ENCODE results near the gene NELFCD.

NELFCD gene

DNA sequence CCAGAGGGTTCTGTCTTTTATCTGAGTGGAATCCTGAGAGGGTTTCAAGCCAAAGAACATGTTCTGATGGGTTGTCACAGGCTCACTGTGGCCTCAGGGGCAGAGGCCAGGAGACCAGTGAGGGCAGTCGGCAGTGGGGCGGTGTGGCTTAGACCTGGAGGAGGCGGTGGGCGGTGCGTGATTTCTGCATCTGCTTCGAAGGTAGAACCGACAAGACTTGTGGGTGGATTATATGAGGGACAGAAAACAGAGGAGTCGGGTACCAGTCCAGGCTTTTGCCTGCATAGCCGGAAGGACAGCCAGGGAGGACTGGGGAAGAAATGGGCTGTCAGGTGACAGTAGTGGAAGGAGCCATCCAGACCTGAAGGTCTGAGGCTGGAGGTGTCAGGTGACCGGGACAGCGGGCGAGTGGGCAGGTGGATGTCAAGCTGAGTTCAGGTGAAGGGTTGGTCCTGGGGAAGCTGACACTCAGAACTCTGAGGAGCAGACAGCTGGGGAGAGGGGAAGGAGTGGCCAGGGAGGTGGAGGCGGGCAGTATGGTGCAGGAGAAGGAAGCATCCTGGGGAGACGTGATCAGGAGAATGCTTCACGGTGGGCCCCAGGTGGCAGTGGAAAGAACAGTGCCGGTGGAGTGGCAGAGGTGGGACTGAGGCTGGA is 22.9 kb downstream of the NELFCD start:
- TF ChIP-seq, protein P1, sequence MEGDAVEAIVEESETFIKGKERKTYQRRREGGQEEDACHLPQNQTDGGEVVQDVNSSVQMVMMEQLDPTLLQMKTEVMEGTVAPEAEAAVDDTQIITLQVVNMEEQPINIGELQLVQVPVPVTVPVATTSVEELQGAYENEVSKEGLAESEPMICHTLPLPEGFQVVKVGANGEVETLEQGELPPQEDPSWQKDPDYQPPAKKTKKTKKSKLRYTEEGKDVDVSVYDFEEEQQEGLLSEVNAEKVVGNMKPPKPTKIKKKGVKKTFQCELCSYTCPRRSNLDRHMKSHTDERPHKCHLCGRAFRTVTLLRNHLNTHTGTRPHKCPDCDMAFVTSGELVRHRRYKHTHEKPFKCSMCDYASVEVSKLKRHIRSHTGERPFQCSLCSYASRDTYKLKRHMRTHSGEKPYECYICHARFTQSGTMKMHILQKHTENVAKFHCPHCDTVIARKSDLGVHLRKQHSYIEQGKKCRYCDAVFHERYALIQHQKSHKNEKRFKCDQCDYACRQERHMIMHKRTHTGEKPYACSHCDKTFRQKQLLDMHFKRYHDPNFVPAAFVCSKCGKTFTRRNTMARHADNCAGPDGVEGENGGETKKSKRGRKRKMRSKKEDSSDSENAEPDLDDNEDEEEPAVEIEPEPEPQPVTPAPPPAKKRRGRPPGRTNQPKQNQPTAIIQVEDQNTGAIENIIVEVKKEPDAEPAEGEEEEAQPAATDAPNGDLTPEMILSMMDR (IDR thresholded peaks at IDR 0.05; ENCODE audit: control extremely low read depth, extremely low read depth, low read depth, missing control alignments): no peak
- DNase-seq (ENCODE audit: extremely low spot score): no peak
- POLR2A ChIA-PET: interaction anchor here (0.6 to 2.3 kb wide), 3 partner anchors 11 to 96 kb away, joined by 3 to 6 read pairs (median 5); no protein-coding TSS in a partner anchor
- CTCF ChIA-PET: interaction anchor here (1.3 to 1.8 kb wide), 2 partner anchors 14 to 28 kb away, joined by 4 to 5 read pairs; partner anchors contain the start of gene ATP5F1E

DNA sequence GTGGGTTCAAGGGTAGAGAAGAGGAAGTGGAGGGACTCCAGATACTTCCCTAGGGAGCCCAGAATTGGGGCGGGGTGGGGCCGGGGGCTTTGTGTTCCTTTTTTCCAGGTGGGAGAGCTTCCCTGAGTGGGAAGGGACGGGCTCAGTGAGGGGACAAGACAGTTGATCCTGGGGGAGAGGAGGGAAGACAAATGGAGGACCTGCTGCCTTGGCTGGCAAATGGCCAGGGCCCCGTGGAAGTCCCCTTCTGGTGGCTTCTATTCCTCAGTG is 23.4 kb downstream of the NELFCD start:
- TF ChIP-seq, protein P1 (IDR thresholded peaks at IDR 0.05; ENCODE audit: control extremely low read depth, extremely low read depth, low read depth, missing control alignments): no peak
- ChIA-PET POLR2A (interaction anchor here (0.6 to 2.3 kb wide), 4 partner anchors 11 to 97 kb away, joined by 3 to 6 read pairs (median 5); partner anchors contain the start of gene ATP5F1E), CTCF (interaction anchor here (1.2 to 1.8 kb wide), 2 partner anchors 27 to 353 kb away, joined by 3 to 5 read pairs; partner anchors contain the start of genes ATP5F1E and STX16)
- no peak for DNase-seq (ENCODE audit: extremely low spot score)

DNA sequence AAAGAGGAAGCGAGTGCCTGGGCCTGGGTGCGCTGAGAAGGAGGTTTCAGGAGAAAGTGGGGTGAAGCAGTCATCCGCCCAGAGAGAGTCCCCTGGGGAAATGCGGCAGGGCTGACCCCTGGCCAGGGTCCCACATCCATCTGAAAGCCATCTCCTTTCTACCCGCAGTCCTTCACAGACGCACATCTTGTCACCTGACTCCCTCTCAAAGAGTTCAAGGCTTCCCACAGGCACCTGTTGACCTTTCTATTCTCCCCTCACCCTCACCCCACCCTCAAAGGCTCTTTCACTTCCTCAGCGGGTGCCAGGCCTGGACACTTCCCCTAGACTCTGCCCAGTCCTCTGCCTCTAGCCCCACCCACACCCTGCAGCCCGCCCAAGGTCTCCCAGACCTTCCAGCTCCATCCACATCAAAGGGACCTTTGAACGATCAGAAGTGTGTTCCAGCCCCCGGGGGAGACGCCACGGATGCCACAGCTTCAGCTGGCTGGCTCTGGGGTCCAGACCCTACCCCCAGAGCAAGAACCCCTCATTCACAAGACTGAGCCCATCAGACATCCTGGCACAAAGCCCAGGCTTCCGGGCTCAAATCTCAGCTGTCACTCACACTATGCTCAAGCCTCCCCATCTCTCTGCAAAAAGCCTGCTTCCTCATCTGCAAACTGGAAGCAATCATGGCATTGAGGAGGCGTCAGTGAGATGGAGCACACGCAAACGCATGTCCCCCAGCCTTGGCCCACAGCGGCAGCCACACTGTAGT is 23.9 kb downstream of the NELFCD start:
- DNase-seq (ENCODE audit: extremely low spot score): peak; percentile 87
- TF ChIP-seq, protein P1 (IDR thresholded peaks at IDR 0.05; ENCODE audit: control extremely low read depth, extremely low read depth, low read depth, missing control alignments): no peak
- ChIA-PET CTCF (interaction anchor here (1.2 to 1.8 kb wide), 2 partner anchors 27 to 354 kb away, joined by 3 to 5 read pairs; partner anchors contain the start of genes ATP5F1E and STX16), POLR2A (interaction anchor here (0.6 to 2.3 kb wide), 4 partner anchors 12 to 97 kb away, joined by 3 to 6 read pairs (median 5); partner anchors contain the start of gene ATP5F1E)

GRCh38 chr20:59005523-59006166 is 24.6 kb downstream of the NELFCD start:
- POLR2A ChIA-PET: interaction anchor here (1.1 kb wide), 1 partner anchor 26 kb away, joined by 5 read pairs; the partner anchor contains the start of gene ATP5F1E
- DNase-seq (ENCODE audit: extremely low spot score): no peak

GRCh38 chr20:59006167-59006863 is 25.3 kb downstream of the NELFCD start:
- POLR2A ChIA-PET: no interaction called here
- CTCF ChIA-PET: no interaction called here
- DNase-seq (ENCODE audit: extremely low spot score): no peak
- TF ChIP-seq, protein P1 (IDR thresholded peaks at IDR 0.05; ENCODE audit: control extremely low read depth, extremely low read depth, low read depth, missing control alignments): no peak

More at GRCh38 chr20:59005523-59006166, 24.6 kb downstream of the NELFCD start:
- TF ChIP-seq, protein P1 (IDR thresholded peaks at IDR 0.05; ENCODE audit: control extremely low read depth, extremely low read depth, low read depth, missing control alignments): no peak
- CTCF ChIA-PET: interaction anchor here (1.2 to 1.8 kb wide), 2 partner anchors 26 to 354 kb away, joined by 3 to 5 read pairs; partner anchors contain the start of genes ATP5F1E and STX16

Measured in GM10248 (cell line).